HG02763 (cell line): ENCODE data around the gene PHAF1.

Experiments
- ATAC-seq: cut with Tn5 transposase; IDR thresholded peaks from one replicate; pipeline ENCODE4 v1.9.1; 2021; ENCODE audit warnings: mild to moderate bottlenecking, moderate library complexity; ENCODE audit not compliant: unreplicated experiment

PHAF1 gene

DNA sequence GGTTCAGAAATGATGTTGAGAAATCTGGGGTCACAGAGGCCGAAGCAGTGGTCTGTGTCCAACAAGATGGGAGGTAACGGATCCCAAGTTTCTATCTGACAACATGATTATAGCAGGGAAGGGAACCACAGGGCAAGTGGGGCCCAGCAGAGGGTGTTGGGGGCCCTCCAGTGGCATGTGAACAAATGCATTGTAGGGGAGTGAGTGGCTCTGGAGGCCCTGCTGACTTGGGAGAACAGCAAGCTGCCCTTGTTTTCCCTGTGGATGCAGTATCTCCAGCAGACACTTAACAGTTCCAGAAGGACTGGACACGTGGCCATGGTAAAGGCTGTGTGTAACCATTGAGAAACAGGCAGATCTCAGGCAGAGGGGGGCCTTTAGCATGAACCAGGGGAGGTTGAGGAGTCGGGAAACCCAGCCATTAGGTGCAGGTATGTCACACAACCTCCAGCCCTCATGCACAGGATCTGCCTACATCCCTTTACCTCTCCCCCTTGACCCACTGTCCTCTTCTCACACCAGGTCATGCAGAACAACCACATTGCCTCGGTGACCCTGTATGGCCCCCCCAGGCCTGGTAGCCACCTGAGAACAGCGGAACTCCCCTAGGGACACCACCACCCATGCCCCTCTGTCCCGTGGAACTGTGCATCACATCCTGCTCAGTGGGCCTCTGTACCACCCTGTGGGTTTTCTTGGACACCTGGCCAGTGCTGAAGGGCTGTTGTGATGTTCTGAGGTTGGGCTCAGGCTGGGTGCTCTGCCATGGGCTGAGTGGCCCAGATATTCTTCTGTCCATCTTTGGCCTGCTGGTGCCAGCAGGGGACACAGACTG lies 37.0 kb downstream of the PHAF1 start:
- ATAC-seq = no peak

DNA sequence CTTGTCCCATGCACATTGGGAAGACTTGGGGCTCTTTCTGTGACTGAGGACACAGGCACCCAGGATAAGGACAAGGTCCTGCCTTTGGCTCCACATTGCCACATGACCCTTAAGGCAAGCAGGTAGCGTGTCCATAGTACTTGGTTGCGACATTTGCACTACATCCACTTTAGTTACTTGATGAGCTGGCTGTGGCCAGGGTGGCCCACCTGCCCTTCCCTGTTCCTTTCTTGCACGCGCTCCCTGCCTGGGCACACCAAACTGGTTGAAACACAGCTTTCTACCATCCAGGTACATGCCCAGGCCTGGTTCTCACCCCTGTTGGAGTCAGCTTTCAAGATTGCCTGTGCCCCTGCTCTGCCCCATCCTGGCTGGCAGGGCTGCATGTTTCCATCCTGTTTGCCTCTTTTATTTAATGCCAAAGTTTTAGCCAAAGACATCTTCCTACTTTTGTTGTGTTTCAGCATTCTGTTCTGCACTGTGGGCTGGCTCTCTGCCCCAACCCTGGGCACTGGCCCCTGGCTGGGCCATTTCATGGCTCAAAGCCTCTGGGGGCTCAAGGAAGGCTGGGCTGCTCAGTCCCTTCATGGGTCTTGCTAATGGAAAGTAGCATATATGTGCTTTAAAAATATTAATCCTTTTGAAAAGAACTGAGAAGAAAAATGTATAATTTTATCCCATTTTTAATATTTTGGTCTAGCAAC lies 37.8 kb downstream of the PHAF1 start:
- ATAC-seq = no peak

DNA sequence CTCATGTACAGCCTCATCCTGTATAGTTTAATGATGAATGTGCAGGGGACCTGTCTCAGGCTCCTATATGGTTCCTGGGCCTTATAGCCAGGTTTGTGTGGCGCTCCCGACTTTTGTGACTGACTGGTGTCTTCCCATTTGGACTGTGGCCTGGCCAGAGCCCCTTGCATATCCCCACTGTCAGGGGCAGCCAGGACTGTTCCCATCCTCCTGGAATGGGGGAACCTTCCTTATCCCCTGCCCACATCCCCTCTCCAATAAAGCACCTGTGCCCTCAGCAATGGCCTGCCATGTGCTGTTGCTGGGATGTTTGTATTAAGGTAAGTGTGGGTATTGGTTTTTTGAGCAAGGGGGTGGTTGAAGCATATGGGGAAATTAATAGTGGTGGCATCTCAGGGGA lies 38.5 kb downstream of the PHAF1 start:
- no peak for ATAC-seq

DNA sequence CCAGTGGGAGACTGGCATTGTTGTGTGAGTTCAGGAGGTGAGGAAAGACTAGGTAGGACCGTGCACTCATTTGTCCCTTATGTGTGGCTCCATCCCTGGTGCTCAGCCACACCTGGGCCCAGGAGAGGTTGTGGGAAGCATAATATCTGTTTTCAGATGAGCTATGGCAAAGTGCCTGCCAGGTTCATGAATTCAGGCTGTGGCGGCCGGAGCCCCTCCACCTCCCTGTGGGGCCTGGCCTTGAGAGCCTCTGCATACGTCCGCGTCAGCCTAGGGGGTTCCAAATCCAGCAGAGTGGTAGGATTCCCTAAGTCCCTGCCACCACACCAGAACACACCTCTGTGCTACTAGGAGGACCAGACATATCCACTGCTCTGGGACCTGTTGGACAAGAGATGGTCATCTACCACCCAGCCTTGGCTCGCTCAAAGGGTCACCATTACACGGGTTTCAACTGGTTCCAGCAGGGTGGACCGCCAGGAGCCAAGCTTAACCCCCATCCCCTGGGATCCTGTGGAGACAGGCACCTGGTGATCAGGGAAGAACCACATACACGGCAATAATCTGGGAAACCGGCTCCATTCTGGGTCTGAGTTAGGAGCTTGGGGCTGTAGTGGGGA lies 39.0 kb downstream of the PHAF1 start:
- ATAC-seq = no peak

DNA sequence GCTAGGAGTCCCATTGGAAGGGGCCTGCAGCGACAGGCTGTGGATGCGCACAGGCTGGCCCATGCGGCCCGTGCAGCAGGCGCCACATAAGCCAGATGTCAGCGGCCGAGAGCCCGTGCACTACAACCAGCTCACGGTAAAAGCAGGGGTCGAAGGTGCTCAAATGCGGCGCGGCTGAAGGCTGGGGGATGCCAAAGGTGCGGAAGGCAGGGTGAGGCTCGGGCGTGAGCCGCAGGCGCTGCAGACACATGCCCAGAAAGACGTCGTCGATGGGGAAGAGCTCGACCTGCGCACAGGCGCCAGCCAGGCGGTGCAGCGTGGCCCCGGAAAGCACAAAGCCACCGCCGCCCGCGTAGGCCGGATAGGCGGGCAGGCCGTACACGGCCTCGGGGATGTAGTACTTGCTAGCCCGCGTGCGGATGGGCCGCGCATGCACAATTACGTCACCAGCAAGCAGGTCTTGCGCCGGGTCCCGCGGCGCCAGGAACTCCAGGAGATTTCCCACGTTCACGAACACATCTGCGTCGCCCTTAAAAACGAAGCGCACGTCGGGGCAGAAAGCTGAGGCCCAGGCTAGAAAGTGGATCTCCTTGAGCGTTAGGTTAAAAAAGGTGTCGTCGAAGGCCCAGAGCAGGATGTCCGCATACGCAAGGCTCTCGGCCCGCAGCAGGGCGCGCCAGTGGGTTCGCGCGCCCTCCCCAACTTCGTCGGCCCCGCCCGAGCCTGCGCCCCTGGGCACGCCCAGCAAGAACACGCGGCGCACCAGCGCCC lies 39.7 kb downstream of the PHAF1 start:
- no peak for ATAC-seq

DNA sequence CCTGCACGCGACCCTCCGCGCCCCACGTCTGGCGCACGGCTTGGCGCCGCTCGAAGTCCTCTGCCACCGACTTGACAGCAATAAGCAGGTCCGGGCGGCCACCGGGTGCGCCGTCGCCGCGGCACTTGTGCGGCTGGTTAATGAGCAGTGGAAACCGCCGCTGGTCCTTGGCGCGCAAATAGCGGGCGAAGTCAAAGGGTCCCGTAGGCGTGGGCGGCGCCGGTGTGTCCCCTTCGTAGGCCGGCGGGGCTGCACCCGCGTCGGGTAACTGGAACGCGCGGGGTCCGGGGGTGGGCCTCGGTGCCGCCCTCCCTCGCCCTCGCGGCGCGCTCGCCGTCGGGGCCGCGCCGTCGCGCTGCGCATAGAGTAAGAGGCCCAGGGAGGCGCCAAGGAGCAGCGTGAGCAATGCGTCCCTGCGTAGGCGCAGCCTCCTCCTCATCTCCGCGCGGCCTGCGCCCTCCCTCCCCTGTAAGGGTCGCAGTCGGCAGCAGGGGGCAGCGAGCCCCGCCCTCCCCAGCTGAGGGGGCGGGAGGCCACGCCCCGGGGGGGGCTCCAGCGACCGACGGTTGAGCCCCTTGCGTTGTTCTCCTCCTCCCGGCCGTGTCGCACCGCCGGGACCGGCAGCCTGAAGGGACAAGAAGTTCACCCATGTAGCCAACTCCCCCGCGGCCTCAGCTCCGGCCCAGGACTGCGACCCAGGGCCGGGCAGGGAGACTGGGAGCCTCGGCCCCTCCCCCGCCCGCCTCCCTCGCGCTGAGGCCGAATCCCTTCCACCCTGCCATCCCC lies 40.5 kb downstream of the PHAF1 start:
- peak; percentile 33 for ATAC-seq

DNA sequence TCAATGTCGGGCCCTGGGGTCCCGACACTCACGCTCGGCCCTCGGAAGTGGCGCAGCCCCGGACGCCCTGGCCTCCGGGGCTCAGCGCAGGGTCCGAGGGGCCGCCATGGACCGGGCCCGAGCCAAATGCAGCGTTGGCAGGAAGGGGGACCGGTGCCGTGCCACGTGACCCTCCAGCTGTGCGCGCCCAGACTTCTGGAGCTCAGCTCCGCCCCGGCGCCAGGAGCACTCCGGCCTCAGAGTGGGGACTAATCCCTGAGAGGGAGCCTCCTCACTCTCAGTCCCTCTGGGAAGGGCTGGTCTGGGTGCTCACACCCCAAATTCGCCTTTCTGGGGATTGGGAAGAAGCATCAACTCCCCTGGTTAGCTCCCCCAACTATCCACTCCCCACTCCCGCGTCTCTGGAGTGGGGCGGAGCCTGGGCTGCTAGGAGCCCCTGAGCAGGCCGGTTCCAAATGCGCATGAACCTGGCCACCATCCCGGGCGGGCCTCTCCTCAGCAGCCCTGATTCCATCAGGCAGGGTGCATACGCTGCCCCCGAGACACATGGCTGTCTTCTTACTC lies 41.2 kb downstream of the PHAF1 start, which contains the start of gene B3GNT9:
B3GNT9 (minus strand) TSS at position 166 of the 564 bp plus-strand sequence. CDS start 513 bp downstream, outside the sequence.
- ATAC-seq = peak; percentile 43

DNA sequence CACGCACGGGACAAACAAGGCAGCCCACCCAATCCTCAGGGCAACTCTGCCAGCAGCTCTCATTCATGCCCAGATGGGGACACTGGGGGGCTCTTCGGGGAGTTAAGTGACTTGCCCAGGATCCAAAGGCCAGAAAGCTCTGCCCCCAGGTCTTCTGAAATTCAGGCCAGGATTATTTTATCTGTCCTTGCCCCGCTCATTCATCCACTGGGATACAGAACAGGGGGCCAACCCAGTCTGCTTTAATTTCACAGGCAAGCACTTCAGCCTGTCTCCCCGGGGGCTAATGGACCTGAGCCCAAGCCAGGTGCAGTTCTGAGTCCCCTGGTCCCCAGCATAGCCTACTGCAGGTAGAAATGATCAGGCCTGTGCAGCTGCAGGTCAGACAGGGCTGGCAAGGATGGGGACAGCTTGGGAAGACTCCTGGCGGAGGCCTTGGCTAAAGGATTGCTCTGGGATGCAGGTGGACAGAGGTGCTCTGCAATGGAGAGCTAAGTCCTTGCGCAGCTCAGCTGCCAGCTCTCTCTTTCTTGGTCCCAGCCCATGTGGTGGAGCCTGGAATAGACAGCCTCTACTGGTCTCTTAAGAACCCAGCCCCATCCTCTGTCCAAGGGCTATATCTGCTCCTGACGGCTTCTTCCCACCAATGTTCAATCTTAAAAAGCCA lies 41.8 kb downstream of the PHAF1 start:
- ATAC-seq = no peak

DNA sequence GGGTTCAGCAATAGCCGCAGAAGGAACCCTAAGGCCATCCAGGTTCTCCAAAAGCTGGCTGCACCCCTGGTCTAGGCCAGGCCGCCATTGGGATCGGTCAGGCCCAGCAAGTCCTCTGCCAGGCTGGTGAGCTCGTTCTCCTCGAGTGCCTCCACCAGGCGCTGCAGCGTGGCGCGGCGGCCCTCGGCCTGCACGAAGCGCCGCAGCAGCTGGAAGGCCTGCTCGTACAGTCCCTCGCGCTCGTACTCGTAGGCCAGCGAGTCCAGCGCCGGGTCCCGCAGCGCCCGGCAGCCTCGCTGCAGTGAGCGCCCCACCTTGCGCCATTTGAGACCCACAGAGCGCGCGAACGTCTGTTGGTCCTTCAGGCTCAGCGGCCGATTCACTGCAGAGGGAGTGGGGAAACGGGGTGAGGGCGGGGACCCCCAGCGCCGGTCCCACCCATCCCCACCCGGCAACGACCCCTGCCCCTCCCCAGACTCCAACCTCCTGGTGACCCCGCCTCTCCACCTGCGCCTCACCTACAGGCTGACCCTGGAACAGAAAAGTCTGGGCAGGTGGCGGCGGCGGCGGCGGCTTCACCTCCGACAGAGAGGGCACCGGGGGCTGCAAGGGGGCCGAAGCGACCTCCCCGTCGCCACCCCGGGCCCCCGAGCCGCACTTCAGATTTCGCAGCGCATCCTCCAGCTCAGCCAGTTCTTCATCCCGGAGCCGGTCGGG lies 45.0 kb downstream of the PHAF1 start:
- no peak for ATAC-seq

DNA sequence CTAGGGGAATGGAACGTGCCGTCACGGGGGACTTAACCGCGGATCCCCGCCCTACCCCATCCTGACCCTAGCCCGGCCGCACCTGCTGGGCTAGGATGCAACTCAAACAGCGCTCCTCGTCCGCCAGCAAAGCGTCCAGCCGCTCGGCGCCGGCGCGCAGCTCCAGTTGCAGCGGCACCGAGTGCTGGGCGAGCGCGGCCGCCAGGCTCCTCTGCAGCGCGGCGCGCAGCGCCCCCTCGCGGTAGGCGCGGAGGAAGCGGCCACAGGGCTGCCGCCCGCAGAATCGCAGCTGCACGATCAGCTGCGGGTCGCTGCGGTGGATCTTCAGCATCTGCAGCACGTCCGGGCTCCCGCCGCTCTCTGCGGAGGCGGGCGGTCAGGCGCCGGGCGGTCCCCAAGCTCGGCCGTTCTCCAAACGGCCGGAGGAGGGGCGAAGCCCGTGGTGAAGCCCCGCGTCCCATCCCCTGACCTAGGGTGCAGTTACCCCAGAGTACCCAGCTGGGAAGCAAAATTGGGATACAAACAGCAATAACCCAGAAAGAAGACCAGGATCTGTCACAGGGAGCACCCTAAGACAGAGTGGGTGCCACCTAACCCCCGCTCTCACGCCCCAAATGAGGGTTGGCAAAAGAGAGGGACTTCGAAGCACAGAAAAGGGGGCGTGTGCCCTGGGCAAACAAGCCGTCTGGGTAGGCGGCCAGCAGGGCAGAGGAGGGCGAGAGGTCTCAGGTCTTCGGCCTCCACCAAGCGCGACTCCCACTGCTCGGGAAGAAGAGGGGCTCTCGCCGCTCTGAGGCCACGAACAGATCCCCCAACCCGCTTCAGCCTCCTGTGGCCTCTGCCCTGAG lies 45.8 kb downstream of the PHAF1 start:
- no peak for ATAC-seq

DNA sequence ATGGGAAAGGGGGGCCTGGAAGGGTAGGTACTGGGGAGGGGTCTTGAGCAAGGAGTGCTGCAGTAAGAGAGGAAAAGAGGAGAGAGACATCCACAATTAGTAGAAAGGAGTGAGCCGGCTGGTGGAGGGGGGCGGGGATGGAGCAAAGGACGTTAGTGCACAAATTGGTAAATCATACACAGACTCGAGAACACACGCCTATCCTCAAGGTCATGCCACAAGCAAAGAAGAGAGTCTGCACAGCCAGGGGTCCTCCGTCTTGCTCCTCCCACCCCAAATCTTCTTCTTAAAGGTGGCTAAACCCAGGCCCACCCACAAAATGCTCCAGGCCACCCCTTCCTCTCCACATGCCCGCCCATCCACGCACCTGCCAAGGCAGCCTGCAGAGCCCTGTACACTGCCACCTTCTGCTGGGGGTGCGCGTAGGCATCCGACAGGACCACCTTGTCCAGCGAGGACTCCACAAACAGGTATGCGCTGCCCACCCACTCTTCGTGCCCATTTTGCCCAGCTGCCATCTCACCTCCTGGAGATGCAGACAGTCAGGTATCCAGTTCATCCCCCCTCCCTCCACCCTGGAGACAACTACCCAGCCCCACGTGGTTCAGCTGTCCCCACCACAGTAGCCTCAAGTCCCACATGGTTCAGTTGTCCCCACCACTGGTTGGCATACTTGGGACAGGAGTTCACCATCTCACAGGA lies 46.6 kb downstream of the PHAF1 start:
- no peak for ATAC-seq

DNA sequence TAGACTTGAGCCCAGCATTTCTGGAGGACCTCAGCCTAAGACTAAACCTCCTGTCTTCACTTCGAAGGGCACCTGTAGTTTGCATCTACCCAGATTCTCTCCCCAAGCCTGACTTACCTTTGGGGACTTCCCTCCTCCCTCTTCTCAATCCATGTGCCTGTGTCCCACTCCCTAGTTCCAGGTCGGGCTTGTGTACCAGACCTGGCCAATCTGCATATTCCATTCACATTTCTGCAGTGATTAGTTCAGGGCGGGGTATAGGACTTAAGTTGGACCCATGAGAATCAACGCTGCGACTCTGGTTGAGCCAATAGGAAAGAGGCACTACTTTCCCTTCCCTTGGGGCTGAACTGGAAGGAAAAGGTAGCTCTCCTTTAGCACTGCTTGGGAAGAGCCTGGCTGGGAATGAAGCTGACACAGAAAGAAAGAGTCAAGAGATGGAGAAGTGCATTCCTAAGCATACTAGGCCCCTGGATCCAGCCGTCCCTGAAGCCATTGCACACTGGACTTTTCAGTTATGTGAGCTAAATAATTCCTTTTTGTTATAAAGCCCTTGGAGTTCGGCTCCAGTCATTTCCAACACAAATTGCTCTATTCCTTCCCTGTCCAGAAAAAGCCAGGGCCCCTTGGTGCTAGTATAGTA lies 47.5 kb downstream of the PHAF1 start:
- ATAC-seq = no peak

DNA sequence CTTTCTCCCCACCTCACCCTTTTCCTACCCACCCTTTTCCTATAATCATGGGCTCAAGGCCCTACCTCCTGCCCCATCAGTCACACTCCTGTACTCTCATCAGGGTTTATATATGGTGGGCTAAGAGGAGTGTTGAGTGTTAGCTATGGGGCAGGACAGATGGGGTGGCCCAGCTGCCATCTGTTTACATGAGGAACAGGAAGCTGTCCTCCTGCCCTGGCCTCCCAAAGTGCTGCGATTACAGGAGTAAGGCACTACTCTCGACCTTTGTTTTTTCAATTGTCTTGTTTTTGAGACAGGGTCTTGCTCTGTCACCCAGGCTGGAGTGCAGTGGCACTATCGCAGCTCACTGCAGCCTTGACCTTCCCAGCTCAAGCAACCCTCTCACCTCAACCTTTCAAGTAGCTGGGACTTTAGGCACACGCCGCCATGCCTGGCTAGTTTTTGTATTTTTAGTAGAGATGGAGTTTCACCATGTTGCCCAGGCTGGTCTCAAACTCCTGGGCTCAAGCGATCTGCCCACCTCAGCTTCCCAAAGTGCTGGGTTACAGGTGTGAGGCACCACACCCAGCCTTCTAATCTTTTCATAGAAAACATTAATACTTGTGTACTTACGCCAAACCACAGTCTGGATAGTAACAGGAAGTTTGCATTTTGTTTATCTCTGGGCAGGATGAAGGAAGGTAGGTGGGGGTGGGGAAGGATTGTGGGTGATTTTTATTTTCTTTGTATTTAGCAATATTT lies 48.3 kb downstream of the PHAF1 start:
- no peak for ATAC-seq

DNA sequence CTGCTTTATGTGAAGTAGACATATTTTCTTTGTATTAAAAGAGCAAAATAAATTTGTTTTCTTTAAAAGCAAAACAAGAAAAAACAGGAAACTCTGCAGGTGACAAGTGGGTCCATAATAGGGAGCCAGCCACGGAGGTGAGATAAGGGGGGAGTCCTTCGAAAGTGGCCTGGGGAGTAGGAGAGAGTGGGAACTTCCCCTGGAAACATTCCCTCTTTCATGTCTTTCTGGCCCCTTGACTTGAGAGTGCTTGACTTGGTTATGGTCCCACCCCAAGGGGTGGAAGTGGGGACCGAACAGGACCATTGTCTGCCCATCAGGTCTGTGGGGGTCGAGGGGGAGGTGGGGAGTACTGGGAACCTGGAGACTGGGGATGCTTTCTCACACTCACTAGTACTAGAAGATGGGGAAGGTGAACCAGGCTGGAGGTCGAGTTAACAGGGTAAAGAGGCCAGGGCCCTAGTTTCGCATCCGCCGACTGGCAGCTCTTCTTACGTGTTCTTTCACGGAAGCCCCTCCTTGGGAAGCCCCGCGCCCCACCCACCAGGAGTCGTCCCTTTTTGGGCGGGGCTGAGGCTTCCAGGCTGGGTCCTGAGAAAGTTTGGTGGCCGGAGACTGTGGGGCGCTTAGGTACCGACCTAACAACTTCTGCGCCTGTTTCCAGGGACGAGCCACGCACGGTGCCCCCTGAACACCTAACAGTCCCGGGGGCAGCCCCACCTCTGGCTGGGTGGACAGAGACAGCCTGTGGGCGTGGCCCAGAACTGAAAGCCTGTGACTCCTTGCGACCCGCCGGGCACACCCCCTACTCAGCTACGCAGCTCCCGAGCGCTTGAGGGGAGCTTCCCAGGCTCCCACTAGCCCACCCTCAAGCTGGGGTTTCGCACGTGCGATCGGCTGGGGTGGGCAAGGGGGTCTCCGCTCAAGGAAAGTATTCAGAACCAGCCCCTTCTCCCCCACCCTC lies 49.2 kb downstream of the PHAF1 start:
- peak; percentile 32 for ATAC-seq

DNA sequence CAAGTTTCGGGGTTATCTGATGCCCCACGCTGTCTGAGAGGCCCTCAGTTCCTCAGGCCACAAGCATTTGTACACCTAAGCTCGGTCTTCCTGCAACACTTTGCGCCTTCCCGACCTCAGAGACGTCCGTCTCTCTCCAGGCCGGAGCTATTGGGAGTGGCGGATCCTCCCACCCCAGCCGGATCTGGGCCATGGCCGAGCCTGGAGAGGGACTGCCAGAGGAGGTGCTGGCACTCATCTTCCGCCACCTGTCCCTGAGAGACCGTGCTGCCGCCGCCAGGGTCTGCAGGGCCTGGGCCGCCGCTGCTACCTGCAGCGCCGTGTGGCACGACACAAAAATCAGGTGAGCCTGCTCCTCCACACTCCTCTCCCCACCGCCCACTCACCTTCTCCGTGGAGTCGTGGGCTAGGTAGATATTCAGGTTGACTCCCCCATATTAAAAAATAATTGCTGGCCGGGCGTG lies 51.9 kb downstream of the PHAF1 start:
- no peak for ATAC-seq
